Smooth muscle cell (in vitro differentiated cells): ENCODE measurements around the gene ADGRG6. TPM values are rescaled to one million over a fixed set of nuclear protein-coding genes. Genes with fewer than 3 reads are reported as not detected.

Source experiments
- DNase-seq: peaks from one replicate; lab custom pipeline; 2025; ENCODE audit not compliant: unreplicated experiment; lab: John Stamatoyannopoulos, UW
- H2AFZ ChIP-seq: fragments of 200-600 bp; sonication (generic); 2 replicates; pipeline ENCODE4 v1.6.0; 2016; ENCODE audit warnings: antibody characterized with exemption, low read depth, mild to moderate bottlenecking
- H3F3A ChIP-seq: fragments of 200-600 bp; sonication (generic); 2 replicates; pipeline ENCODE4 v1.6.0; 2017; ENCODE audit warnings: antibody characterized with exemption, low read depth
- H3K27ac ChIP-seq: fragments of 200-600 bp; sonication (generic); 2 replicates; pipeline ENCODE4 v1.5.1; 2016; ENCODE audit warnings: low read depth, mild to moderate bottlenecking
- H3K27me3 ChIP-seq: fragments of 200-600 bp; sonication (generic); 2 replicates; pipeline ENCODE4 v1.6.1; 2016; ENCODE audit warnings: low read depth, mild to moderate bottlenecking
- H3K36me3 ChIP-seq: fragments of 200-600 bp; sonication (generic); 2 replicates; pipeline ENCODE4 v1.5.1; 2016; ENCODE audit warnings: low read depth
- H3K4me1 ChIP-seq: fragments of 200-600 bp; sonication (generic); 2 replicates; pipeline ENCODE4 v1.5.1; 2016; ENCODE audit warnings: low read depth
- H3K4me2 ChIP-seq: fragments of 200-600 bp; sonication (generic); 2 replicates; pipeline ENCODE4 v1.6.0; 2016; ENCODE audit warnings: mild to moderate bottlenecking
- H3K4me3 ChIP-seq: fragments of 200-600 bp; sonication (generic); 2 replicates; pipeline ENCODE4 v1.5.1; 2016; ENCODE audit warnings: mild to moderate bottlenecking
- H3K79me2 ChIP-seq: fragments of 200-600 bp; sonication (generic); 2 replicates; pipeline ENCODE4 v1.6.0; 2016; ENCODE audit warnings: low read depth, mild to moderate bottlenecking
- H3K9ac ChIP-seq: fragments of 200-600 bp; sonication (generic); 2 replicates; pipeline ENCODE4 v1.6.0; 2016; ENCODE audit warnings: low read depth
- H3K9me3 ChIP-seq: fragments of 200-600 bp; sonication (generic); replicated peaks from 2 replicates; pipeline ENCODE4 v1.5.1; 2016; ENCODE audit warnings: low read depth
- H4K20me1 ChIP-seq: fragments of 200-600 bp; sonication (generic); 2 replicates; pipeline ENCODE4 v1.6.0; 2016; ENCODE audit warnings: low read depth
- CTCF ChIP-seq: fragments of 200-600 bp; sonication (generic); IDR thresholded peaks from 2 replicates; pipeline ENCODE4 v1.5.1; 2017; ENCODE audit warnings: borderline replicate concordance, mild to moderate bottlenecking, antibody characterized with exemption; ENCODE audit not compliant: insufficient read depth, poor library complexity, severe bottlenecking
- WGBS: methylation state at CpG from one replicate; pipeline ENCODE4 v1.1.7; 2016; ENCODE audit warnings: low lambda C conversion rate; 5-methylcytosine and 5-hydroxymethylcytosine counted together
- polyA plus RNA-seq: library from polyadenylated mRNA; unstranded; fragments of >200 nt; fragmentation: Nextera tagmentation; extraction: Ambion mirVana; gene quantifications from 2 replicates; pipeline ENCODE4 v1.2.1, GENCODE V29; 2016
- total RNA-seq: library from RNA; depleted of rRNA; stranded (reverse); fragments of >200 nt; gene quantifications from 2 replicates; pipeline ENCODE4 v1.2.3, GENCODE V29; 2014

The ADGRG6 gene
- total and polyA plus RNA-seq, 2 experiments from 2014 or later: 0.77 to 14.2 TPM

- no peak for DNase-seq
- H3K27me3 ChIP-seq: no peaks in the 10 kb centered on the region
- H3K27ac ChIP-seq: no peak overlapping the region
- no peaks in the 10 kb centered on the region for H3K79me2 ChIP-seq
- no peak overlapping the region for H3K4me2 ChIP-seq
- H3K36me3 ChIP-seq: no peaks in the 10 kb centered on the region
- H3F3A ChIP-seq: no peaks in the 10 kb centered on the region
- H3K4me1 ChIP-seq: no peaks in the 10 kb centered on the region
- no peaks in the 10 kb centered on the region for H3K9me3 ChIP-seq
- no peak overlapping the region for H2AFZ ChIP-seq
- 94% methylated on average over 2 of the region's 2 CpGs for WGBS
- H3K9ac ChIP-seq: no peak overlapping the region
- no peak overlapping the region for H3K4me3 ChIP-seq
- no peak for TF ChIP-seq CTCF
- no peaks in the 10 kb centered on the region for H4K20me1 ChIP-seq
These were observed 174.6 kb downstream of the ADGRG6 start for GRCh38 chr6:142476452-142476851.

GRCh38 chr6:142478117-142478516, 176.3 kb downstream of the ADGRG6 start:
- H3K79me2 ChIP-seq: no peaks in the 10 kb centered on the region
- no peaks in the 10 kb centered on the region for H4K20me1 ChIP-seq
- H3K27ac ChIP-seq: no peak overlapping the region
- TF ChIP-seq CTCF: no peak
- H2AFZ ChIP-seq: no peak overlapping the region
- H3K4me3 ChIP-seq: no peak overlapping the region
- H3K36me3 ChIP-seq: no peaks in the 10 kb centered on the region
- H3K27me3 ChIP-seq: no peaks in the 10 kb centered on the region
- 91% methylated on average over 2 of the region's 2 CpGs for WGBS
- no peak overlapping the region for H3K9ac ChIP-seq
- no peak overlapping the region for H3K4me2 ChIP-seq
- H3K4me1 ChIP-seq: no peaks in the 10 kb centered on the region
- H3F3A ChIP-seq: no peaks in the 10 kb centered on the region
- DNase-seq: no peak
- no peaks in the 10 kb centered on the region for H3K9me3 ChIP-seq

GRCh38 chr6:142481466-142481865, 179.7 kb downstream of the ADGRG6 start:
- Histone ChIP-seq H4K20me1 (no peaks in the 10 kb centered on the region), H3K4me3 (no peak overlapping the region), H3K27me3 (no peaks in the 10 kb centered on the region), H3K4me2 (no peak overlapping the region), H3K79me2 (no peaks in the 10 kb centered on the region), H3K9ac (no peak overlapping the region), H3K36me3 (no peaks in the 10 kb centered on the region), H3F3A (no peaks in the 10 kb centered on the region), H3K4me1 (no peaks in the 10 kb centered on the region), H2AFZ (no peak overlapping the region), H3K27ac (no peak overlapping the region), H3K9me3 (no peaks in the 10 kb centered on the region)
- DNase-seq: no peak
- WGBS: 86% methylated on average over 4 of the region's 4 CpGs
- no peak for TF ChIP-seq CTCF

- H4K20me1 ChIP-seq: no peaks in the 10 kb centered on the region
- no peaks in the 10 kb centered on the region for H3K27me3 ChIP-seq
- H3K4me1 ChIP-seq: no peaks in the 10 kb centered on the region
- H3K79me2 ChIP-seq: no peaks in the 10 kb centered on the region
- H3K36me3 ChIP-seq: no peaks in the 10 kb centered on the region
- no peak overlapping the region for H2AFZ ChIP-seq
- H3F3A ChIP-seq: no peaks in the 10 kb centered on the region
- no peaks in the 10 kb centered on the region for H3K9me3 ChIP-seq
- no peak for DNase-seq
- no peak overlapping the region for H3K9ac ChIP-seq
- no peak overlapping the region for H3K27ac ChIP-seq
- H3K4me2 ChIP-seq: no peak overlapping the region
- H3K4me3 ChIP-seq: no peak overlapping the region
- WGBS: 83% methylated on average over 1 of the region's 1 CpG
- TF ChIP-seq CTCF: no peak
These were observed 180.4 kb downstream of the ADGRG6 start for GRCh38 chr6:142482249-142482648.
